ENCODE data around the gene PVRIG.
"Not testable (repeated sequence)": the region's sequence is repeated elsewhere in the genome, so short reads cannot be mapped to it uniquely, and the experiment has no call there.

PVRIG gene

GRCh38 chr7:100195222-100195621 is 24.5 kb upstream of the PVRIG start:
- Histone ChIP-seq H3K4me1 (no peaks in the 10 kb centered on the region), H3K4me3 (ENCODE audit: low read depth, low read length) (no peak overlapping the region), H3K9me3 (no peaks in the 10 kb centered on the region), H3K36me3 (no peaks in the 10 kb centered on the region), H3K27me3 (peaks cover 13% of the 10 kb centered on the region)
- DNase-seq, result no peak
- TF ChIP-seq CTCF (IDR thresholded peaks at IDR 0.05; ENCODE audit: low read depth, low read length), result no peak

GRCh38 chr7:100195901-100196322 is 23.8 kb upstream of the PVRIG start:
- not testable (repeated sequence) for H3K36me3 ChIP-seq; H3K4me3 ChIP-seq (ENCODE audit: low read depth, low read length); H3K4me1 ChIP-seq; DNase-seq; H3K9me3 ChIP-seq
- peaks cover 18% of the 10 kb centered on the region for H3K27me3 ChIP-seq

GRCh38 chr7:100198266-100198665 is 21.5 kb upstream of the PVRIG start:
- Histone ChIP-seq H3K4me1 (no peaks in the 10 kb centered on the region), H3K4me3 (ENCODE audit: low read depth, low read length) (no peak overlapping the region), H3K36me3 (no peaks in the 10 kb centered on the region), H3K9me3 (no peaks in the 10 kb centered on the region), H3K27me3 (peaks cover 34% of the 10 kb centered on the region)
- no peak for DNase-seq
- no peak for TF ChIP-seq CTCF (IDR thresholded peaks at IDR 0.05; ENCODE audit: low read depth, low read length)

- Histone ChIP-seq H3K36me3 (no peaks in the 10 kb centered on the region), H3K4me3 (ENCODE audit: low read depth, low read length) (no peak overlapping the region), H3K27me3 (peaks cover 34% of the 10 kb centered on the region), H3K9me3 (no peaks in the 10 kb centered on the region), H3K4me1 (no peaks in the 10 kb centered on the region)
- TF ChIP-seq CTCF (IDR thresholded peaks at IDR 0.05; ENCODE audit: low read depth, low read length), result no peak
- DNase-seq, result no peak
Observed at GRCh38 chr7:100200693-100201092, 19.1 kb upstream of the PVRIG start.

GRCh38 chr7:100204454-100204853 is 15.3 kb upstream of the PVRIG start:
- TF ChIP-seq CTCF (IDR thresholded peaks at IDR 0.05; ENCODE audit: low read depth, low read length), result no peak
- Histone ChIP-seq H3K4me1 (no peaks in the 10 kb centered on the region), H3K9me3 (no peaks in the 10 kb centered on the region), H3K27me3 (peaks cover 43% of the 10 kb centered on the region), H3K36me3 (no peaks in the 10 kb centered on the region), H3K4me3 (ENCODE audit: low read depth, low read length) (no peak overlapping the region)
- no peak for DNase-seq

- Histone ChIP-seq H3K27me3 (peaks cover 22% of the 10 kb centered on the region), H3K4me3 (ENCODE audit: low read depth, low read length) (no peak overlapping the region), H3K9me3 (no peaks in the 10 kb centered on the region), H3K4me1 (no peaks in the 10 kb centered on the region), H3K36me3 (no peaks in the 10 kb centered on the region)
- no peak for DNase-seq
- TF ChIP-seq CTCF (IDR thresholded peaks at IDR 0.05; ENCODE audit: low read depth, low read length), result no peak
Observed at GRCh38 chr7:100208911-100209408, 10.8 kb upstream of the PVRIG start.

GRCh38 chr7:100209493-100209892 is 10.3 kb upstream of the PVRIG start:
- no peaks in the 10 kb centered on the region for H3K4me1 ChIP-seq
- H3K36me3 ChIP-seq, result no peaks in the 10 kb centered on the region
- H3K9me3 ChIP-seq, result no peaks in the 10 kb centered on the region
- H3K4me3 ChIP-seq (ENCODE audit: low read depth, low read length), result no peak overlapping the region
- H3K27me3 ChIP-seq, result peaks cover 22% of the 10 kb centered on the region
- no peak for TF ChIP-seq CTCF (IDR thresholded peaks at IDR 0.05; ENCODE audit: low read depth, low read length)
- no peak for DNase-seq
